HEK293 (cell line): ENCODE measurements around the gene KIAA0319L.

Source experiments
- AEBP2 ChIP-seq: fragments of 450-650 bp; formaldehyde crosslinking; IDR thresholded peaks from 2 replicates; pipeline ENCODE4 v1.5.1; 2016; ENCODE audit warnings: missing biosample characterization, missing genetic modification characterization, borderline replicate concordance
- FEZF1 ChIP-seq: fragments of 450-650 bp; formaldehyde crosslinking; IDR thresholded peaks from 2 replicates; pipeline ENCODE4 v1.5.1; 2016; ENCODE audit warnings: missing biosample characterization, missing genetic modification characterization
- HOXC10 ChIP-seq: sonication (generic); formaldehyde crosslinking; IDR thresholded peaks from 2 replicates; pipeline ENCODE4 v1.8.1; 2023; ENCODE audit warnings: mild to moderate bottlenecking, missing genetic modification reagents
- MEIS1 ChIP-seq: sonication (generic); formaldehyde crosslinking; IDR thresholded peaks from 2 replicates; pipeline ENCODE4 v1.8.1; 2022; ENCODE audit warnings: missing genetic modification reagents, mild to moderate bottlenecking, borderline replicate concordance
- OVOL3 ChIP-seq: fragments of 450-650 bp; formaldehyde crosslinking; IDR thresholded peaks from 2 replicates; pipeline ENCODE4 v1.5.1; 2016; ENCODE audit warnings: missing biosample characterization, missing genetic modification characterization
- PRDM10 ChIP-seq: fragments of 450-650 bp; formaldehyde crosslinking; IDR thresholded peaks from 2 replicates; pipeline ENCODE4 v1.5.1; 2016; ENCODE audit warnings: missing biosample characterization, missing genetic modification characterization
- PRDM4 ChIP-seq: fragments of 450-650 bp; formaldehyde crosslinking; IDR thresholded peaks from 2 replicates; pipeline ENCODE4 v1.5.1; 2017; ENCODE audit warnings: missing biosample characterization, missing genetic modification characterization
- REPIN1 ChIP-seq: fragments of 450-650 bp; formaldehyde crosslinking; IDR thresholded peaks from 2 replicates; pipeline ENCODE4 v1.5.1; 2017; ENCODE audit warnings: missing biosample characterization, missing genetic modification characterization, low read depth
- ZIC2 ChIP-seq: fragments of 450-650 bp; formaldehyde crosslinking; IDR thresholded peaks from 2 replicates; pipeline ENCODE4 v1.5.1; 2016; ENCODE audit warnings: missing biosample characterization, missing genetic modification characterization
- ZNF112 ChIP-seq: fragments of 450-650 bp; formaldehyde crosslinking; IDR thresholded peaks from 2 replicates; pipeline ENCODE4 v1.5.0; 2017; ENCODE audit warnings: missing biosample characterization, missing genetic modification characterization
- ZNF16 ChIP-seq: fragments of 450-650 bp; formaldehyde crosslinking; IDR thresholded peaks from 2 replicates; pipeline ENCODE4 v1.5.1; 2016; ENCODE audit warnings: low read depth, missing biosample characterization, missing genetic modification characterization
- ZNF174 ChIP-seq: fragments of 450-650 bp; formaldehyde crosslinking; IDR thresholded peaks from 2 replicates; pipeline ENCODE4 v1.5.0; 2017; ENCODE audit warnings: missing biosample characterization, mild to moderate bottlenecking, missing genetic modification characterization
- ZNF274 ChIP-seq, 2 experiments: fragments of 200-500 bp in 1 of 2; fragments of 450-650 bp in 1 of 2; sonication (Bioruptor generic) in 1 of 2; formaldehyde crosslinking in 1 of 2; IDR thresholded peaks; 2 replicates each; pipeline versions ENCODE4 v1.5.1 to v1.6.1; 2014 to 2016; ENCODE audit warnings: borderline replicate concordance in 1 of 2, inconsistent platforms in 1 of 2, low read length in 1 of 2, missing biosample characterization in 1 of 2, missing genetic modification characterization in 1 of 2
- ZNF350 ChIP-seq: fragments of 450-650 bp; formaldehyde crosslinking; IDR thresholded peaks from 2 replicates; pipeline ENCODE4 v1.5.0; 2017; ENCODE audit warnings: missing biosample characterization, mild to moderate bottlenecking, missing genetic modification characterization
- ZNF394 ChIP-seq: fragments of 450-650 bp; formaldehyde crosslinking; IDR thresholded peaks from 2 replicates; pipeline ENCODE4 v1.5.1; 2016; ENCODE audit warnings: missing biosample characterization, missing genetic modification characterization, mild to moderate bottlenecking, moderate library complexity, borderline replicate concordance
- ZNF426 ChIP-seq: fragments of 450-650 bp; formaldehyde crosslinking; IDR thresholded peaks from 2 replicates; pipeline ENCODE4 v1.5.1; 2017; ENCODE audit warnings: missing biosample characterization, missing genetic modification characterization, mild to moderate bottlenecking, inconsistent platforms, moderate library complexity
- ZNF571 ChIP-seq: fragments of 450-650 bp; formaldehyde crosslinking; IDR thresholded peaks from 2 replicates; pipeline ENCODE4 v1.5.0; 2017; ENCODE audit warnings: missing biosample characterization, missing genetic modification characterization
- ZNF580 ChIP-seq: fragments of 450-650 bp; formaldehyde crosslinking; IDR thresholded peaks from 2 replicates; pipeline ENCODE4 v1.5.1; 2016; ENCODE audit warnings: missing biosample characterization, missing genetic modification characterization
- ZNF624 ChIP-seq: fragments of 450-650 bp; formaldehyde crosslinking; IDR thresholded peaks from 2 replicates; pipeline ENCODE4 v1.5.1; 2017; ENCODE audit warnings: missing biosample characterization, missing genetic modification characterization
- ZNF626 ChIP-seq: fragments of 450-650 bp; sonication (Bioruptor Pico); formaldehyde crosslinking; IDR thresholded peaks from 2 replicates; pipeline ENCODE4 v1.5.1; 2018; ENCODE audit warnings: missing biosample characterization, missing genetic modification characterization, inconsistent platforms
- ZNF645 ChIP-seq: fragments of 450-650 bp; formaldehyde crosslinking; IDR thresholded peaks from 2 replicates; pipeline ENCODE4; 2016; ENCODE audit warnings: missing biosample characterization, missing genetic modification characterization
- ZNF658 ChIP-seq: fragments of 450-650 bp; formaldehyde crosslinking; IDR thresholded peaks from 2 replicates; pipeline ENCODE4; 2016; ENCODE audit warnings: missing biosample characterization, missing genetic modification characterization
- ZNF670 ChIP-seq: fragments of 450-650 bp; formaldehyde crosslinking; IDR thresholded peaks from 2 replicates; pipeline ENCODE4 v1.5.1; 2016; ENCODE audit warnings: missing biosample characterization, missing genetic modification characterization, low read depth
- ZNF704 ChIP-seq: fragments of 450-650 bp; formaldehyde crosslinking; IDR thresholded peaks from 2 replicates; pipeline ENCODE4 v1.5.1; 2016; ENCODE audit warnings: missing biosample characterization, missing genetic modification characterization
- ZNF776 ChIP-seq: fragments of 450-650 bp; formaldehyde crosslinking; IDR thresholded peaks from 2 replicates; pipeline ENCODE4 v1.5.0; 2017; ENCODE audit warnings: missing biosample characterization, missing genetic modification characterization, borderline replicate concordance
- ZNF777 ChIP-seq: fragments of 450-650 bp; formaldehyde crosslinking; IDR thresholded peaks from 2 replicates; pipeline ENCODE4 v1.5.1; 2017; ENCODE audit warnings: missing biosample characterization, missing genetic modification characterization, borderline replicate concordance
- ZSCAN16 ChIP-seq: fragments of 450-650 bp; formaldehyde crosslinking; IDR thresholded peaks from 2 replicates; pipeline ENCODE4 v1.5.1; 2016; ENCODE audit warnings: missing biosample characterization, missing genetic modification characterization
- ZSCAN5A ChIP-seq: fragments of 450-650 bp; formaldehyde crosslinking; IDR thresholded peaks from 2 replicates; pipeline ENCODE4 v1.5.1; 2016; ENCODE audit warnings: missing biosample characterization, missing genetic modification characterization

KIAA0319L gene

GRCh38 chr1:35406103-35406502 lies 151.1 kb downstream of the KIAA0319L start (continued):
- TF ChIP-seq ZNF624 (tag by site-specific recombination), result no peak
- no peak for TF ChIP-seq ZNF112
- no peak for TF ChIP-seq ZNF350 (tag by site-specific recombination)
- TF ChIP-seq ZNF776 (tag by site-specific recombination), result no peak
- peak; percentile 97 for TF ChIP-seq FEZF1 (tag by site-specific recombination)
- peak; percentile 98 for TF ChIP-seq OVOL3 (tag by site-specific recombination)
- TF ChIP-seq ZNF571 (tag by site-specific recombination), result no peak
- no peak for TF ChIP-seq PRDM10 (tag by site-specific recombination)
- no peak for TF ChIP-seq ZSCAN5A
- no peak; the same call in 1 of the 2 replicates for TF ChIP-seq ZIC2 (tag by site-specific recombination)
- no peak for TF ChIP-seq ZSCAN16 (tag by site-specific recombination)
- TF ChIP-seq ZNF670 (tag by site-specific recombination), result no peak
- no peak for TF ChIP-seq ZNF426 (tag by site-specific recombination)
- TF ChIP-seq ZNF274 (IDR thresholded peaks at IDR 0.05; ENCODE audit: low read length), result no peak
- TF ChIP-seq ZNF274 (tag by site-specific recombination; IDR thresholded peaks at IDR 0.05; ENCODE audit: borderline replicate concordance), result no peak
- no peak for TF ChIP-seq ZNF16 (tag by site-specific recombination)
- no peak for TF ChIP-seq HOXC10 (CRISPR knock-in tag)
- TF ChIP-seq PRDM4 (tag by site-specific recombination), result peak; percentile 98
- no peak for TF ChIP-seq ZNF580 (tag by site-specific recombination)
- no peak; the same call in 1 of the 2 replicates for TF ChIP-seq ZNF626 (tag by site-specific recombination)
- TF ChIP-seq AEBP2 (tag by site-specific recombination), result no peak
- TF ChIP-seq ZNF394 (tag by site-specific recombination), result no peak
- no peak for TF ChIP-seq ZNF704 (tag by site-specific recombination)
- TF ChIP-seq ZNF645 (tag by site-specific recombination), result no peak
- TF ChIP-seq REPIN1 (tag by site-specific recombination), result no peak
- TF ChIP-seq ZNF658 (tag by site-specific recombination), result no peak
- TF ChIP-seq ZNF174 (tag by site-specific recombination), result no peak
- no peak for TF ChIP-seq MEIS1 (CRISPR knock-in tag)
- TF ChIP-seq ZNF777 (tag by site-specific recombination), result no peak
